ENCODE data around the gene PRSS2. TPM values are rescaled to one million over a fixed set of nuclear protein-coding genes. Genes with fewer than 3 reads are reported as not detected.

Gene PRSS2
- total and polyA plus RNA-seq, 2 donors (not counting 3 experiments of a cell fraction or from before 2014, with no cell fraction given), result 0.25 TPM; not detected in 1

DNA sequence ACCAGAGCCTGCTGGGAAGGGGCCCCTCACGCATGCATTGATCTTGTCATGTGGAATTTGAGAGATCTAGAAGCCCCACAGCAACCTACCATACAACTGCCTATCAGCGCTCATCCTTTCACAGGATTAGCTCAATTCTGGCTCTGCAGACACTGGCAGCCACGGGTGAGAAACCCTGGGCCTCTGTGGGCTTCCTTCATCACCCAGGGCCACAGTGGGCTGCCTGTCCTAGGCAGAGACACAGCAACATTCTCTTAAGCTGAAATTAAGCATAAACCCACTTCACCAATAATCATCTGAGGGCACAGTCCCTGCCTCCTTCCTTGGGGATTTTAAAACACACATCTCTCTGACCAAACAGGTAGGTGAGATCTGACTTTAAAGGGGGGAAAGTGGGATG lies 3.3 kb upstream of the PRSS2 start:
- intact Hi-C loops (cut with micrococcal nuclease), result no loop called here
- no peak overlapping the region for H3K4me3 ChIP-seq (replicated peaks in 1 of 3; ENCODE audit: insufficient read depth in 1 of 3, low read depth in 1 of 3, low read length in 3 of 3)
- dilution Hi-C loops (cut with MboI; ENCODE audit: extremely low pct_ligation_motif_present, low sequenced_read_pairs), result no loop called here
- H3K9me3 ChIP-seq (replicated peaks; ENCODE audit: control insufficient read depth, insufficient read depth, low read length), result no peaks in the 10 kb centered on the region
- TF ChIP-seq, protein P1, sequence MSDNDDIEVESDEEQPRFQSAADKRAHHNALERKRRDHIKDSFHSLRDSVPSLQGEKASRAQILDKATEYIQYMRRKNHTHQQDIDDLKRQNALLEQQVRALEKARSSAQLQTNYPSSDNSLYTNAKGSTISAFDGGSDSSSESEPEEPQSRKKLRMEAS (IDR thresholded peaks at IDR 0.05; ENCODE audit: insufficient read depth, insufficient read length), result no peak
- no peak for TF ChIP-seq MYC (IDR thresholded peaks at IDR 0.05; ENCODE audit: low read depth, low read length)
- TF ChIP-seq FOS (IDR thresholded peaks at IDR 0.05; ENCODE audit: borderline replicate concordance, insufficient read depth, low read length), result no peak
- TF ChIP-seq GATA2 (IDR thresholded peaks at IDR 0.05; ENCODE audit: insufficient read depth, insufficient read length, low read depth, low read length), result no peak
- TF ChIP-seq, protein P2, sequence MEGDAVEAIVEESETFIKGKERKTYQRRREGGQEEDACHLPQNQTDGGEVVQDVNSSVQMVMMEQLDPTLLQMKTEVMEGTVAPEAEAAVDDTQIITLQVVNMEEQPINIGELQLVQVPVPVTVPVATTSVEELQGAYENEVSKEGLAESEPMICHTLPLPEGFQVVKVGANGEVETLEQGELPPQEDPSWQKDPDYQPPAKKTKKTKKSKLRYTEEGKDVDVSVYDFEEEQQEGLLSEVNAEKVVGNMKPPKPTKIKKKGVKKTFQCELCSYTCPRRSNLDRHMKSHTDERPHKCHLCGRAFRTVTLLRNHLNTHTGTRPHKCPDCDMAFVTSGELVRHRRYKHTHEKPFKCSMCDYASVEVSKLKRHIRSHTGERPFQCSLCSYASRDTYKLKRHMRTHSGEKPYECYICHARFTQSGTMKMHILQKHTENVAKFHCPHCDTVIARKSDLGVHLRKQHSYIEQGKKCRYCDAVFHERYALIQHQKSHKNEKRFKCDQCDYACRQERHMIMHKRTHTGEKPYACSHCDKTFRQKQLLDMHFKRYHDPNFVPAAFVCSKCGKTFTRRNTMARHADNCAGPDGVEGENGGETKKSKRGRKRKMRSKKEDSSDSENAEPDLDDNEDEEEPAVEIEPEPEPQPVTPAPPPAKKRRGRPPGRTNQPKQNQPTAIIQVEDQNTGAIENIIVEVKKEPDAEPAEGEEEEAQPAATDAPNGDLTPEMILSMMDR (IDR thresholded peaks at IDR 0.05; ENCODE audit: extremely low read depth in 1 of 2, insufficient read depth in 1 of 2, low read depth in 1 of 2, low read length in 2 of 2), result no peak
- no peak for TF ChIP-seq JUN (IDR thresholded peaks at IDR 0.05; ENCODE audit: borderline replicate concordance, insufficient read depth, insufficient read length, low read depth)
- no peak for TF ChIP-seq EZH2 (IDR thresholded peaks at IDR 0.05; ENCODE audit: borderline replicate concordance, low read depth, low read length, severe bottlenecking)
- TF ChIP-seq POLR2A (IDR thresholded peaks at IDR 0.05; ENCODE audit: low read depth, low read length), result no peak
- TF ChIP-seq POLR2AphosphoS5 (IDR thresholded peaks at IDR 0.05; ENCODE audit: insufficient read depth, low read depth, low read length), result no peak
- no peaks in the 10 kb centered on the region for H3K36me3 ChIP-seq (ENCODE audit: control insufficient read depth in 2 of 2, extremely low read depth in 1 of 2, insufficient read depth in 2 of 2, low read length in 2 of 2)
- POLR2A ChIA-PET, result no interaction called here
- FAIRE-seq, result no peak
- peaks cover 9 to 34% of the 10 kb centered on the region in 2 experiments for H3K27me3 ChIP-seq (ENCODE audit: control insufficient read depth in 2 of 2, insufficient read depth in 2 of 2, low read length in 2 of 2)
- DNase-seq (ENCODE audit: low read depth, low spot score), result no peak
- no peak overlapping the region for H3K9ac ChIP-seq (replicated peaks; ENCODE audit: extremely low read depth, insufficient read depth, low read length)
- H3K79me2 ChIP-seq (ENCODE audit: control insufficient read depth, insufficient read depth, low read length), result no peaks in the 10 kb centered on the region
- H3K27ac ChIP-seq (ENCODE audit: insufficient read depth, low read depth, low read length), result no peak overlapping the region
- no peaks in the 10 kb centered on the region for H4K20me1 ChIP-seq (replicated peaks; ENCODE audit: control insufficient read depth, extremely low read depth, insufficient read depth, low read length)
- CTCF ChIA-PET, result interaction anchor here (1.3 to 2.0 kb wide), 4 partner anchors 10 to 164 kb away, joined by 3 to 6 read pairs (median 4); no protein-coding TSS in a partner anchor
- no peaks in the 10 kb centered on the region for H3K9me1 ChIP-seq (replicated peaks; ENCODE audit: control insufficient read depth, extremely low read depth, insufficient read depth, low read length)
- no peak overlapping the region for H2AFZ ChIP-seq (ENCODE audit: low read depth, low read length)
- BruUV-seq (replicated peaks), result no TSS peak
- H3K4me1 ChIP-seq (ENCODE audit: control insufficient read depth, extremely low read depth, insufficient read depth, low read length), result no peaks in the 10 kb centered on the region
- no peak overlapping the region for H3K4me2 ChIP-seq (ENCODE audit: insufficient read depth, low read length)
